DMS 273 (cell line): ENCODE data around the gene TGFBR3L.
"Not testable (repeated sequence)": the region's sequence is repeated elsewhere in the genome, so short reads cannot be mapped to it uniquely, and the experiment has no call there.

Source experiments
- DNase-seq: peaks from one replicate; lab custom pipeline; 2025; ENCODE audit not compliant: unreplicated experiment; lab: John Stamatoyannopoulos, UW

Gene TGFBR3L

GRCh38 chr19:7947939-7948338 is 33.3 kb downstream of the TGFBR3L start:
- DNase-seq = peak; percentile 67

- DNase-seq = peak; percentile 41
Measured at GRCh38 chr19:7953060-7953459, 38.4 kb downstream of the TGFBR3L start.

- no peak for DNase-seq
Measured at GRCh38 chr19:7953576-7953975, 38.9 kb downstream of the TGFBR3L start.

GRCh38 chr19:7955696-7956095 is 41.1 kb downstream of the TGFBR3L start:
- DNase-seq = no peak

- no peak for DNase-seq
Measured at GRCh38 chr19:7959211-7959610, 44.6 kb downstream of the TGFBR3L start.

GRCh38 chr19:7961082-7961481 is 46.5 kb downstream of the TGFBR3L start:
- DNase-seq = not testable (repeated sequence)

GRCh38 chr19:7961920-7962626 is 47.4 kb downstream of the TGFBR3L start:
- no peak for DNase-seq

- DNase-seq = no peak
Measured at GRCh38 chr19:7962644-7963268, 48.1 kb downstream of the TGFBR3L start.

- no peak for DNase-seq
Measured at GRCh38 chr19:7963566-7963965, 48.9 kb downstream of the TGFBR3L start.

GRCh38 chr19:7965259-7965841 is 50.7 kb downstream of the TGFBR3L start:
- DNase-seq = no peak

- no peak for DNase-seq
Measured at GRCh38 chr19:7965921-7966665, 51.5 kb downstream of the TGFBR3L start.

- DNase-seq = no peak
Measured at GRCh38 chr19:7968008-7968795, 53.6 kb downstream of the TGFBR3L start.
